ENCODE results near the gene BCAP29. TPM values are rescaled to one million over a fixed set of nuclear protein-coding genes. Genes with fewer than 3 reads are reported as not detected.

The BCAP29 gene
- total RNA-seq, 1 donor from 2014 or later = 54.9 TPM

DNA sequence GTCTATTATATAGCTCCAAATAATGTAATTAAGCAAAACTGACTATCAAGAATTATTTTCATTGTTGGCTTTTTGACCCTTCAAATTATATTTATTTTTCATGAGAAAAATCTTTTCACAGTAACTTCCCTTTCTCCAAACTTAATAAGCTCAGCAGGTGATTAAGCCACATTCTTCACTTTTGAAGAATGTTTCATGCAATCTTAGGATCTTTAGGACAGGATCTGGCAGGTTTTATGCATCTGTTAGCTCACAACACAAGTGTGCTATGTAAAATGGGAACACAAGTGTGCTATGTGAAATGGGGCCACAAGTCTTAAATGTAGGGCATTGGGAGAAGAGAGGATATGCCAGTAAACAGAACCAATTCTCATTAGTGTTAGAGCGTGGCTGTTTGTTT lies 26.3 kb downstream of the BCAP29 start:
- Mint-ChIP-seq H3K4me1 (ENCODE audit: low read depth, unreplicated experiment) (no peaks in the 10 kb centered on the region), H3K27ac (ENCODE audit: unreplicated experiment) (no peak overlapping the region), H3K9me3 (ENCODE audit: unreplicated experiment) (no peaks in the 10 kb centered on the region), H3K4me3 (ENCODE audit: unreplicated experiment) (no peak overlapping the region), H3K36me3 (ENCODE audit: low read depth, unreplicated experiment) (peaks cover 5% of the 10 kb centered on the region), H3K27me3 (ENCODE audit: low read depth, unreplicated experiment) (no peaks in the 10 kb centered on the region)
- Histone ChIP-seq H3K4me1 (ENCODE audit: insufficient read depth, low read length) (no peaks in the 10 kb centered on the region), H3K27me3 (ENCODE audit: insufficient read depth, low read length) (no peaks in the 10 kb centered on the region), H2AFZ (ENCODE audit: low read depth, low read length) (no peak overlapping the region), H3K4me2 (ENCODE audit: low read length) (no peak overlapping the region), H3K4me3 (ENCODE audit: insufficient read depth, low read depth, low read length) (no peak overlapping the region), H3K36me3 (ENCODE audit: insufficient read depth, low read length) (peaks cover 16% of the 10 kb centered on the region), H3K9me3 (ENCODE audit: insufficient read depth, low read depth, low read length) (no peaks in the 10 kb centered on the region), H4K20me1 (ENCODE audit: insufficient read depth, low read length) (no peaks in the 10 kb centered on the region), H3K79me2 (ENCODE audit: insufficient read depth, low read length) (no peaks in the 10 kb centered on the region), H3K27ac (ENCODE audit: low read depth, low read length) (no peak overlapping the region), H3K9ac (ENCODE audit: low read length) (no peak overlapping the region)
- FAIRE-seq = no peak
- TF ChIP-seq, protein P1, sequence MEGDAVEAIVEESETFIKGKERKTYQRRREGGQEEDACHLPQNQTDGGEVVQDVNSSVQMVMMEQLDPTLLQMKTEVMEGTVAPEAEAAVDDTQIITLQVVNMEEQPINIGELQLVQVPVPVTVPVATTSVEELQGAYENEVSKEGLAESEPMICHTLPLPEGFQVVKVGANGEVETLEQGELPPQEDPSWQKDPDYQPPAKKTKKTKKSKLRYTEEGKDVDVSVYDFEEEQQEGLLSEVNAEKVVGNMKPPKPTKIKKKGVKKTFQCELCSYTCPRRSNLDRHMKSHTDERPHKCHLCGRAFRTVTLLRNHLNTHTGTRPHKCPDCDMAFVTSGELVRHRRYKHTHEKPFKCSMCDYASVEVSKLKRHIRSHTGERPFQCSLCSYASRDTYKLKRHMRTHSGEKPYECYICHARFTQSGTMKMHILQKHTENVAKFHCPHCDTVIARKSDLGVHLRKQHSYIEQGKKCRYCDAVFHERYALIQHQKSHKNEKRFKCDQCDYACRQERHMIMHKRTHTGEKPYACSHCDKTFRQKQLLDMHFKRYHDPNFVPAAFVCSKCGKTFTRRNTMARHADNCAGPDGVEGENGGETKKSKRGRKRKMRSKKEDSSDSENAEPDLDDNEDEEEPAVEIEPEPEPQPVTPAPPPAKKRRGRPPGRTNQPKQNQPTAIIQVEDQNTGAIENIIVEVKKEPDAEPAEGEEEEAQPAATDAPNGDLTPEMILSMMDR (IDR thresholded peaks at IDR 0.05; ENCODE audit: insufficient read depth, low read depth, low read length) = no peak
- no peak for TF ChIP-seq EZH2 (IDR thresholded peaks at IDR 0.05; ENCODE audit: insufficient read depth, low read length)
- DNase-seq (ENCODE audit: low read depth) = no peak

GRCh38 chr7:107609811-107610261 lies 29.8 kb downstream of the BCAP29 start:
- Mint-ChIP-seq H3K4me1 (ENCODE audit: low read depth, unreplicated experiment) (no peaks in the 10 kb centered on the region), H3K36me3 (ENCODE audit: low read depth, unreplicated experiment) (peaks cover 6% of the 10 kb centered on the region), H3K27me3 (ENCODE audit: low read depth, unreplicated experiment) (no peaks in the 10 kb centered on the region), H3K9me3 (ENCODE audit: unreplicated experiment) (no peaks in the 10 kb centered on the region), H3K27ac (ENCODE audit: unreplicated experiment) (no peak overlapping the region), H3K4me3 (ENCODE audit: unreplicated experiment) (no peak overlapping the region)
- Histone ChIP-seq H3K27me3 (ENCODE audit: insufficient read depth, low read length) (no peaks in the 10 kb centered on the region), H3K4me2 (ENCODE audit: low read length) (no peak overlapping the region), H3K9me3 (ENCODE audit: insufficient read depth, low read depth, low read length) (no peaks in the 10 kb centered on the region), H3K27ac (ENCODE audit: low read depth, low read length) (no peak overlapping the region), H2AFZ (ENCODE audit: low read depth, low read length) (no peak overlapping the region), H3K4me1 (ENCODE audit: insufficient read depth, low read length) (no peaks in the 10 kb centered on the region), H3K4me3 (ENCODE audit: insufficient read depth, low read depth, low read length) (no peak overlapping the region), H3K36me3 (ENCODE audit: insufficient read depth, low read length) (peaks cover 16% of the 10 kb centered on the region), H3K79me2 (ENCODE audit: insufficient read depth, low read length) (no peaks in the 10 kb centered on the region), H4K20me1 (ENCODE audit: insufficient read depth, low read length) (no peaks in the 10 kb centered on the region), H3K9ac (ENCODE audit: low read length) (no peak overlapping the region)
- DNase-seq (ENCODE audit: low read depth) (no peak), FAIRE-seq (no peak)
- TF ChIP-seq, protein P1 (IDR thresholded peaks at IDR 0.05; ENCODE audit: insufficient read depth, low read depth, low read length) = no peak
- no peak for TF ChIP-seq EZH2 (IDR thresholded peaks at IDR 0.05; ENCODE audit: insufficient read depth, low read length)

DNA sequence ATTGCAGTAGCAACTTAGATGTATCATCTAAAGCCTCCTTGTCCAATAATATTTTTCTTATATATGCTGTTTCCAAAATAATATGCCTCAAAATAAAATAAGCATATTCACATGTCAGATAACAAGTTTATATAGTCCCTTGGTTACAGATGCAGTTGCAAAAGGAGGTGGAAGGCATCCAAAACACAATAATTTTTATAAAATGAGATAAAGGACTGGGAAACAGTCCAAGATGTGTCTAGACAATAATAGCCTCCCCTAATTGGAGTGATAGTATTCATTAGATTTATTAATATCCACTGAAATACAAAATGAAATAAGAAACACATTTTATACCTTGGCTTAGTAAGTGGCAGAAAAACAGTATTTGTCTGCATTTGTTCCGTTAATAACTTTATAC lies 30.3 kb downstream of the BCAP29 start:
- no peak for TF ChIP-seq EZH2 (IDR thresholded peaks at IDR 0.05; ENCODE audit: insufficient read depth, low read length)
- TF ChIP-seq, protein P1 (IDR thresholded peaks at IDR 0.05; ENCODE audit: insufficient read depth, low read depth, low read length) = no peak

More for the DNA sequence above, 30.3 kb downstream of the BCAP29 start:
- Mint-ChIP-seq H3K27me3 (ENCODE audit: low read depth, unreplicated experiment) (no peaks in the 10 kb centered on the region), H3K27ac (ENCODE audit: unreplicated experiment) (no peak overlapping the region), H3K9me3 (ENCODE audit: unreplicated experiment) (no peaks in the 10 kb centered on the region), H3K36me3 (ENCODE audit: low read depth, unreplicated experiment) (peaks cover 6% of the 10 kb centered on the region), H3K4me1 (ENCODE audit: low read depth, unreplicated experiment) (no peaks in the 10 kb centered on the region), H3K4me3 (ENCODE audit: unreplicated experiment) (no peak overlapping the region)
- DNase-seq (ENCODE audit: low read depth) (no peak), FAIRE-seq (no peak)
- H3K36me3 ChIP-seq (ENCODE audit: insufficient read depth, low read length) = peaks cover 16% of the 10 kb centered on the region
- H2AFZ ChIP-seq (ENCODE audit: low read depth, low read length) = no peak overlapping the region
- no peaks in the 10 kb centered on the region for H3K27me3 ChIP-seq (ENCODE audit: insufficient read depth, low read length)
- H3K9me3 ChIP-seq (ENCODE audit: insufficient read depth, low read depth, low read length) = no peaks in the 10 kb centered on the region
- no peaks in the 10 kb centered on the region for H3K4me1 ChIP-seq (ENCODE audit: insufficient read depth, low read length)
- H4K20me1 ChIP-seq (ENCODE audit: insufficient read depth, low read length) = no peaks in the 10 kb centered on the region
- H3K27ac ChIP-seq (ENCODE audit: low read depth, low read length) = no peak overlapping the region
- H3K4me3 ChIP-seq (ENCODE audit: insufficient read depth, low read depth, low read length) = no peak overlapping the region
- no peak overlapping the region for H3K9ac ChIP-seq (ENCODE audit: low read length)
- H3K79me2 ChIP-seq (ENCODE audit: insufficient read depth, low read length) = no peaks in the 10 kb centered on the region
- H3K4me2 ChIP-seq (ENCODE audit: low read length) = no peak overlapping the region

Measured in astrocyte (in vitro differentiated cells and primary cell).